Measurements from ENCODE around the gene GPC1.

Gene GPC1

GRCh38 chr2:240509667-240510512, 74.4 kb downstream of the GPC1 start:
- no peak for DNase-seq (ENCODE audit: low spot score)
- peak; percentile 88 for FAIRE-seq

GRCh38 chr2:240510513-240511210, 75.2 kb downstream of the GPC1 start:
- no peak for FAIRE-seq

GRCh38 chr2:240511351-240512108, 76.1 kb downstream of the GPC1 start:
- DNase-seq (ENCODE audit: low spot score) (no peak), FAIRE-seq (no peak)

More at GRCh38 chr2:240510513-240511210, 75.2 kb downstream of the GPC1 start:
- DNase-seq (ENCODE audit: low spot score) = no peak

- DNase-seq (ENCODE audit: low spot score) = no peak
- no peak for FAIRE-seq
These were observed 76.6 kb downstream of the GPC1 start for GRCh38 chr2:240512109-240512485.

GRCh38 chr2:240512666-240513535, 77.4 kb downstream of the GPC1 start:
- FAIRE-seq (no peak), DNase-seq (ENCODE audit: low spot score) (no peak)

GRCh38 chr2:240513549-240514287, 78.3 kb downstream of the GPC1 start:
- DNase-seq (ENCODE audit: low spot score) (peak; percentile 75), FAIRE-seq (peak; percentile 83)

GRCh38 chr2:240514631-240515030, 79.2 kb downstream of the GPC1 start:
- no peak for FAIRE-seq
- DNase-seq (ENCODE audit: low spot score) = no peak

GRCh38 chr2:240517342-240517741, 81.9 kb downstream of the GPC1 start:
- DNase-seq (ENCODE audit: low spot score) (no peak), FAIRE-seq (no peak)
